Measurements from ENCODE around the gene USP40.

USP40 gene

GRCh38 chr2:233495503-233496496 is 70.8 kb downstream of the USP40 start:
- DNase-seq = no peak

GRCh38 chr2:233492751-233493150 is 73.8 kb downstream of the USP40 start:
- DNase-seq = no peak

- DNase-seq = no peak
Observed at GRCh38 chr2:233492078-233492477, 74.5 kb downstream of the USP40 start.

- DNase-seq = no peak
Observed at GRCh38 chr2:233491326-233491725, 75.3 kb downstream of the USP40 start.

GRCh38 chr2:233490831-233491230 is 75.8 kb downstream of the USP40 start:
- no peak for DNase-seq

- no peak for DNase-seq
Observed at GRCh38 chr2:233489666-233490065, 76.9 kb downstream of the USP40 start.

- DNase-seq = no peak
Observed at GRCh38 chr2:233489143-233489542, 77.4 kb downstream of the USP40 start.

- DNase-seq = no peak
Observed at GRCh38 chr2:233487748-233488345, 78.7 kb downstream of the USP40 start.

GRCh38 chr2:233486778-233487552 is 79.6 kb downstream of the USP40 start:
- no peak for DNase-seq

- DNase-seq = no peak
Observed at GRCh38 chr2:233486357-233486756, 80.2 kb downstream of the USP40 start.

GRCh38 chr2:233485726-233486125 is 80.9 kb downstream of the USP40 start:
- DNase-seq = no peak

- no peak for DNase-seq
Observed at GRCh38 chr2:233482616-233483015, 84.0 kb downstream of the USP40 start.

- no peak for DNase-seq
Observed at GRCh38 chr2:233481368-233482142, 85.0 kb downstream of the USP40 start.

- DNase-seq = no peak
Observed at GRCh38 chr2:233480490-233481202, 85.9 kb downstream of the USP40 start.

- DNase-seq = no peak
Observed at GRCh38 chr2:233479616-233480489, 86.7 kb downstream of the USP40 start.

GRCh38 chr2:233477548-233478433 is 88.8 kb downstream of the USP40 start:
- DNase-seq = no peak

- DNase-seq = no peak
Observed at GRCh38 chr2:233476651-233477547, 89.7 kb downstream of the USP40 start.

GRCh38 chr2:233476063-233476410 is 90.5 kb downstream of the USP40 start:
- DNase-seq = no peak

Data from NCI-H1417 treated with DMSO at 0.1 percent for 48 hours (cell line).